GM12865 (cell line): ENCODE results near the gene NDUFB10.

Source experiments
- DNase-seq: peaks from one replicate; pipeline ENCODE4 v3.0.0; 2010; ENCODE audit warnings: low read depth
- H3K4me3 ChIP-seq: 2 replicates; pipeline ENCODE4 v1.5.1; 2011; ENCODE audit warnings: mild to moderate bottlenecking, low read depth, low read length, control low read depth
- TF ChIP-seq, protein P1 (sequence below): IDR thresholded peaks from 2 replicates; pipeline ENCODE4 v1.5.1; 2011; ENCODE audit warnings: low read length, control low read depth, low read depth, inconsistent platforms; ENCODE audit not compliant: insufficient read depth; ENCODE audit errors: missing control alignments

NDUFB10 gene

DNA sequence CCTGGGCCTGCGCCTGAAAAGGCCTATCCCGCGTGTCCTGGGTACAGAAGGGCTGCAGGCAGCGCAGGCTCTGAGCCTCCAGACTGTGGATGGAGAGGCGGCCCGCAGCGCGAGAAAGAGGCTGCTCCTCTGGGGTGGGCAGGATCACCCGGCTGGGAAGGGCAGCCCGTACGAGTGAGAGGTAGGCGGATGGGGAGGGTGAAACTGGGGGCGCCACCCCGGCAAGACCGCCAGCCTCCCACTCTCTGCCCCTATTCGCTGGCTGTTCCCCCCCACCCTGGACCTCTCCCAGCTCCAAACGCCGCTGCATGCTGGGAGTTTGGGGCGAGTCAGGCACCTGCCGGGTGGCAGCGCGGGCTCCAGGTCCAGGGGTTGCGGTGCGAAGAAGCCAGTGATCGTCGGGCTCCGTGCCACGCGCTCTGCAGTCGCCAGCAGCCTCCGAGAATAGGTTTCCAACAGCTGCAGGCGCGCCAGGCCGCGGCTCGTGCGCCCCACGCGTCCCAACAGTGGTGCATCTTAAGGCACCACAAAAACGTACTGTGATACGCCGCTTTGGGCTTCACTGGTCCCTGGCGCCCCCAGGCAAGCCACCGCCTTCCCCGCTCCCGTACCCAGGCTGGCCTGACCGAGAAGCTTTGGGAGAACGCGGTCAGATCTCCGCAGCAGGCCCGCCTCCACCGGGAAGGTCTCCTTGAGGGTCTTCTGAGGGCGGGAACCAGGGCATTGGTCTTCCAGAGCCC lies 20.9 kb downstream of the NDUFB10 start:
- no peak for DNase-seq
- TF ChIP-seq, protein P1, sequence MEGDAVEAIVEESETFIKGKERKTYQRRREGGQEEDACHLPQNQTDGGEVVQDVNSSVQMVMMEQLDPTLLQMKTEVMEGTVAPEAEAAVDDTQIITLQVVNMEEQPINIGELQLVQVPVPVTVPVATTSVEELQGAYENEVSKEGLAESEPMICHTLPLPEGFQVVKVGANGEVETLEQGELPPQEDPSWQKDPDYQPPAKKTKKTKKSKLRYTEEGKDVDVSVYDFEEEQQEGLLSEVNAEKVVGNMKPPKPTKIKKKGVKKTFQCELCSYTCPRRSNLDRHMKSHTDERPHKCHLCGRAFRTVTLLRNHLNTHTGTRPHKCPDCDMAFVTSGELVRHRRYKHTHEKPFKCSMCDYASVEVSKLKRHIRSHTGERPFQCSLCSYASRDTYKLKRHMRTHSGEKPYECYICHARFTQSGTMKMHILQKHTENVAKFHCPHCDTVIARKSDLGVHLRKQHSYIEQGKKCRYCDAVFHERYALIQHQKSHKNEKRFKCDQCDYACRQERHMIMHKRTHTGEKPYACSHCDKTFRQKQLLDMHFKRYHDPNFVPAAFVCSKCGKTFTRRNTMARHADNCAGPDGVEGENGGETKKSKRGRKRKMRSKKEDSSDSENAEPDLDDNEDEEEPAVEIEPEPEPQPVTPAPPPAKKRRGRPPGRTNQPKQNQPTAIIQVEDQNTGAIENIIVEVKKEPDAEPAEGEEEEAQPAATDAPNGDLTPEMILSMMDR = no peak
- no peak overlapping the region for H3K4me3 ChIP-seq

DNA sequence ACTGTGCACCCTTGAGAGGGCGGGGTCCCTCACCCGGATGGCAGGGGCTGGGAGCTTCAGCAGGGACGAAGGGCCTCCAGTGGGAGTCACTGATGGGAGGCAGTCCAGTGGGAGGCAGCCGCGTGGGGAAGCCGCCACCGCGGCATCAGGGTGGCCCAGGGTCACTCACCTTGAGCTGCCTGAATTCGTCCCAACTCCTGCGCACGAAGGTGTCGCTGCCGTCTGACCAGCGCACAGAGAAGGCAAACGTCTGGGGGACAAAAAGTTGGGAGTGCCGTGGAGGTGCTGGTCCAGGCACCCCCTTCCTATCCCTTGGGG lies 21.4 kb downstream of the NDUFB10 start:
- TF ChIP-seq, protein P1 = no peak
- no peak overlapping the region for H3K4me3 ChIP-seq
- no peak for DNase-seq

DNA sequence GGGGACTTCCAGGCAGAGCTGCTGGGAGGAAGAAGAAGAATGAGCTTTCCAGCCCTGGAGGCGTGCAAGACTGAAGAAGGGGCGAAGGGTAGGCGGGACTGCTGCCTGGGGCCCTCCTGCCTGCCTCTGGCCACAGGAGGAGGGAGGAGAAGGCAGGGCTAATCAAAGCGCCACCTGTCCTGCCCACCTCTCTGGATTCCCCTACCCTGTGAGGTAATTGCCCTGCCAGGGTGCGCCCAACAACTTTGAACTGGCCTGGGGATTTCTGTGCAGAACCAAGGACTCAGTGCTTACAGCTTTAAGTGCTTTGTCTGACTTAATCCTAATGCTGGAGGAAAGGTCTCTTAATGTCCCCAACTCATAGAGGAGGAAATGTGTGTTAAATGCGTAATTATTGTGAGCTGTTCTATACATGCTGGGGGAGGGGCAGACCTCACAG lies 22.1 kb downstream of the NDUFB10 start, which contains the start of gene NOXO1:
NOXO1 (minus strand) TSS at position 72 of the 439 bp plus-strand sequence. CDS start 290 bp downstream, outside the sequence.
- peak; percentile 55 for DNase-seq
- TF ChIP-seq, protein P1 = no peak
- no peak within 1 kb of the TSS for H3K4me3 ChIP-seq

DNA sequence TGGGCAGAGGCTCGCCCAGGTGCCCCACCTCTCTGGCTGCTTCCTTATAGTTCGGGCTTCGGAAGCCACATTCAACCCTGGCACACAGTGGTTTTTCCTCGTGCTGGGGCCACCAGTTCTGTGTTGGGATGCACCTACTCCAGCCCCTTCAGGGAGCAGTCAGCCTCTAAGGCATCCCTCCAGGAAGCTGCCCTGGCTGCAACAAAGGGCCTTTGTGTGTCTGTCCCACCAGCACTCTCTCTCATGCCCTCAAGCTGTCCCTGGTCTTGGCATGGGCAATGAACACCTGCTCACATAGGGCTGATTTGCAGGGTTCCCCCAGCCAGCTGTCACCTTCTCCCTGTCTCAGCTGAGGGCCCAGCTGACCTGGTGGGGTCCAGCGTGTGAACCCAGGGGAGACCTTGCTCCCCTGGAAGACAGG lies 22.7 kb downstream of the NDUFB10 start:
- TF ChIP-seq, protein P1 = no peak
- no peak overlapping the region for H3K4me3 ChIP-seq
- DNase-seq = no peak

DNA sequence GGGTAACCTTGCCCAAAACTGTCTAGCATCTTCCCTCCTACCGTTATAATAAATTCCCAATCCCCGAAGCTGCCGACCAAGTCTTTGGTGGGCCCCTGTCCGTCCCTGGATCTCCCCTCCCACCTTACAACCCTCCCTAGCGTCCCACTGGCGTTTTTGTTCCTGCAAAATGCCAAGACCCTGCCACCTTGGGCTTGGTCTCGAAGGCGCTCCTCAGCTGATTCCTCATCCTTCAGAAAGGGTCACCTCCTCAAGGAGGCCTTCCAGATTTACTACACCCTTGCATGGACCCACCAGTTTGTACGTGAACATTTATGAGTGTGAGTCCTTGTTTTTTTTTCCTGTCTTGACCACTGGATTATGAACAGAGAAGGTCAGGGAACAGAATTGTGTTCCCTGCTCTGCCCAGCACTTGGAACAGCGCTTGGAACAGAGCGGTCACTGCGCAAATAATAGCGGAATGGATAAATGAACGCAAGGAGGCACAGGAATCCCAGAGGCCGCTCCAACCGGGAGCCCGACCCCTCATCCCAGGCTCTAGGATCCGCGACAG lies 23.7 kb downstream of the NDUFB10 start:
- H3K4me3 ChIP-seq = no peak overlapping the region; the same call in 1 of the 2 replicates
- no peak for DNase-seq
- TF ChIP-seq, protein P1 = no peak

DNA sequence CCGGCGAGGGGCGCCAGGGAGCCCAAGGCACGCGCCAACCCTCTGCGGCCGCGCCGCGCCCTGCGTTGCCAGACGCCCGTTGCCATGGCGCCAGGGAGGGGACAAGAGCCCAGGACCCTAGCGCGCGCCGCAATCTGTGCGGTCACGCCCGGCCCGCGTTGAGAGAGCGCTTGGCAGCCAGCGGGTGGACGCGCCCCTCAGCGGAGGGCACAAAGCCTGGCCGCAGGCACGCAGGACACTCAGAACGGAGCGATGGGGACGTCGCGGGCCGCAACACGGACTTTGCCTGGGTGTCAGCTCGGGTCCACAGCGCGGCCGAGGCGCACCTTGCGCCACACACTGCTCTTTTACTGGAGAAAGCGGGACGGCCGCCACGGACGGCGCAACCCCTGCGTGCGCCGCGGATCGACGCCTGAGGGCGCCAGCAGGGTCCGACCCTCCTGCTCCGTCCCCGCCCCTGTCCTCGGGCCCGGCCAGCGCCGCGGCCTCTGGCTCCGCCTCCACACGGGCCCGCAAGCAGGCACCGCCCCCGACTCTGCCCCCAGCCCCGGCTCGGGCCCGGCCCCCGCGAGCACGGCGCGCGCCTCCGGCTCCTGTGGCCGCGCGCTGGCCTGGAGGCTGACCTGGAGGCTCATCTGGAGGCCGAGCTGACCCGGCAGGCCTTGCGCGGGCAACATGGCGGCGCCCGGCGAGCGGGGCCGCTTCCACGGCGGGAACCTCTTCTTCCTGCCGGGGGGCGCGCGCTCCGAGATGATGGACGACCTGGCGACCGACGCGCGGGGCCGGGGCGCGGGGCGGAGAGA lies 24.4 kb downstream of the NDUFB10 start, which contains the start of gene GFER:
GFER (plus strand) TSS at position 650 of the 803 bp plus-strand sequence; CDS start at position 676, 26 bp downstream.
- peak; percentile 95 for DNase-seq
- TF ChIP-seq, protein P1 = peak; percentile 45
- peak within 1 kb of the TSS; percentile 91 for H3K4me3 ChIP-seq
